HG02588 (cell line): ENCODE results near the gene KCNA2.

Source experiments
- ATAC-seq: cut with Tn5 transposase; IDR thresholded peaks from one replicate; pipeline ENCODE4 v1.9.1; 2021; ENCODE audit warnings: mild to moderate bottlenecking, moderate library complexity; ENCODE audit not compliant: unreplicated experiment

The KCNA2 gene

DNA sequence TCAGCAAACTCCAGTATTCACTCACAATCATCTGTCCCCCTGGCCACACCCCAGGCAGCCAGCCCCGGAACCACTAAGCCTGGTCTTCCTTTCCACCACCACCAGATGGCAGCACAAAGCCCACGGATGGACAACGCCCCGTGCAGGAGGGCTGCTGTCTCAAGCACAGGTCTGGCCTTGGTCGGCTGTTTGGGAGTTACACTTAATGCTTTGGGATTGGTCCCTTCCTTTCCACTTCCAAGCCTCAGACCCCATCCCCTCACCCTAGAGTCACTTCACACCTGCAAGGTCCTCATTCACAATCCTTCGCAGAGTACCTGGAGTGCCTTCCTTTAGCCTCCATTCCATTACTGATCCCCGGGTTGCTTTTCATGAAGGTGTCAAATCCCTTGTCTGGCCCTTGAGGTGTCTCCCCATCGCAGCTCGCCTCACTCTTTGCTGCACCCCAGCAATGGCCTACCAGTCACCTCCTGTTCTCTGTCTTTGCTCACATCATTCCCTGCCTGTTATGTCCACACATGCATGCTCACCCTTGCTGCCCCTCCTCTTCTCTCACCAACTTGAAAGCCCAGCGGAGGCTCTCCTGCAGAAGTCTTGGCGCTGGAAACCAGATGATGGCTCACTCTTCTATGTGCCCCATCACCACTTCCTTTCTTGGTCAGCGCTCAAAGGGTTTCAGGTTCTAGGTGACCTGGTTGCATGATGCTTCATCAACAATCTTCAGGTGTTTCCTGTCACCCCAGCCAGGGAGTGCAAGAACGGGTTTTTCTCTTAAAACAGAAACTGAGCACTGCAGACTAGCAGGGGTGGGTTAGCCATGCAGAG lies 24.9 kb upstream of the KCNA2 start:
- ATAC-seq = peak; percentile 48

DNA sequence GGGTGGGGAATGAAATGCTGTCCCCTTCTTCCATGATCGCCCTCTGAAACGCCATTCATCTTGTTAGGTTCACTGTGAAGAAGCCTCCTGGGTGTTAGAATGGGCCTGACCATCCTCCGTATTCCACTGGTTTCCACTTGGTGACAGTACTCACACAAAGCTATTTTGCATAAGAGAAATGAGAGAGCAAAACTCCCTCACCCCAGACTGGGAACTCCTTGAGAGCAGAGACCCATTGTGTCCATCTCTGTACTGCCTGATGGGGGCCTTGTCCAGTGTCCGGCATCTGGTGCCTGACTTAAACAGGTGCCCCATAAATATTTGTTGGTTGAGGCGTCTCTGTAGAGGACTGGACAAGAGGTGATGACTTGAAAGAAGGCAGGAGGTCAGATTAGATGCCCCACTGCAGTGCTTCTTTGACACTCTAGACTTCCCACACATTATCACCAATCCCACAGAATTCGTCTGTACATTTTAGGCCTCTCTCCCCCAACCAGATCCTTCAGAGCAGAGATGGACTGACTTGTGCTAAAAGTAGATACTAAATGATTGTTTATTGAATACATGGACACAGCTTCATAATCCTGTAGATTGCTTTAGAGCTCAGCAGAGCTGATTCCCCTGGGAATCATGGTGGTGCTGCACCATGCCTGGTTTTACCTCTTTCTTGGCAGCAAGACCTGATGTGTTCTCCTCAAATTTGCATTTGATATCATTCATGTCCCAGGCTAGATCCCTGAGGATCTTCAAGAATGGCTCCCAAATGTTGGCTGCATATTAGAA lies 22.4 kb upstream of the KCNA2 start:
- no peak for ATAC-seq

DNA sequence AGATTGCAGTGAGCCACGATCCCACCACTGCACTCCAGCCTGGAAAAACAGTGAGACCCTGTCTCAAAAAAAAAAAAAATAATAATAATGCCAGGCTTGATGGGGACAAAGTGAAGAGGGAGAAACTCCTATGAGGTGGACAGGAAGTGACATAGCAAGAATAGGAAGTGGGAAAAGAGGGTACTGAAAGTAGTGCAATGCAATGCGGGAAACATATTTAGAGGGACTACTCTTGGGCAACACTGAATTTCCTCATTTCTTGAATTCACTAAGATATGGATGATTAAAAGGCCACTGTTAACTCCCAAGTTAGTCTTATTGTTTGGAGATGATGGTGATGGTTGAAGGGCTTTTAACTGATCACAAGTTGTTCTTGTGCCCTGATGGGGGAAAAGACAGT lies 21.6 kb upstream of the KCNA2 start:
- no peak for ATAC-seq

DNA sequence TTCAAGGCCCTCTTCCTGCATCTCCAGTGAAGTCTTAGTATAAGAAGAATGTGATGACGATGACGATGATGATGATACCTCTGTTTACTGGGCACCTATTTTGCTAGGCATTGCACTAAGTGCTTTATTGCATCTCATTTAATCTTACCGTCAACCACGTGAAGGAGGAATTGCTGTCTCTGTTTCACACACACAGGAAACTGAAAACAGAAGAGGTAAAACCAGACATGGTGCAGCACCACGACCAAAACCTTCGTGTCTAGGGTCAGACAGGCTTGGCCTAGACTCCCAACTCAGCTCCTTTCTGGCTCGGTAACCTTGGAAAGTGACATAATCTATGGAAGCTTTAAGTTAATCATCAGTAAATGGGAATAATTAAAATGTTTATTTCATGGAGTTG lies 20.7 kb upstream of the KCNA2 start:
- no peak for ATAC-seq

DNA sequence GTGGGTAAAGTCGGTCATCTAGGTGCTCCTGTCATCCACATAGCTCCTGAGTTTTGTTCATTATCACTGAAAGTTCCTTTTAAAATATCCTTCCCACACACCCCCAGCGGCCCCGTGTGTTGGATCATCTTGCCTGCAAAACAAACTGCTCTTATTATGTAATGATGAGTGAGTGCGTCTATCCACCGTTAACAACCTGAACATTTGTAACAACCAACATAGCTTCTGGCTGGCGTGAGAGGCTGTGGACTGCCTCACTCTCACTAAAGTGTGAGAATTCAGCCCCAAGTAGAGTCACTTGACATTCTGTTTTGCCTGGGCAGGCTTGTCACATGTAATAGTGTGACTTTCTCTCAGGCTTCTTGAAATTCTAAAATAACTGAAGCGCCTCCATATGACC lies 14.5 kb upstream of the KCNA2 start:
- no peak for ATAC-seq

DNA sequence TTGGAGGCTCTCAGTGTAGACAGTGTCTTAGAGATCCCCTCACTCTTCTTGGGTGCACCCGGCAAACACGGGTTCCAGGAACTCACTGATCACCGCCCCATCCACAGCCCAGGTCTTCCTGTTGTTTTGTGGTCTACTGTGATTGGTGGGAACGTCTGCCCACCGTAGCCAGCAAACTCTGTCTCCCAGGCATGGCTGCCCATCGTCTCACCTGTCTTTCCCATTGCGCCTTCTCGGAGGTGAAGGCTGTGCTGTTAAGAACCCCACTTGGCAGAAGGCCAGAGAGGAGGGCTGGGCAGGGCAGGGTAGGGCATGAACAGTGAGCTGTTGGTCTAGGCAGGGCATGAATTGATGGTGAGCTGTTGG lies 14.1 kb upstream of the KCNA2 start:
- no peak for ATAC-seq

DNA sequence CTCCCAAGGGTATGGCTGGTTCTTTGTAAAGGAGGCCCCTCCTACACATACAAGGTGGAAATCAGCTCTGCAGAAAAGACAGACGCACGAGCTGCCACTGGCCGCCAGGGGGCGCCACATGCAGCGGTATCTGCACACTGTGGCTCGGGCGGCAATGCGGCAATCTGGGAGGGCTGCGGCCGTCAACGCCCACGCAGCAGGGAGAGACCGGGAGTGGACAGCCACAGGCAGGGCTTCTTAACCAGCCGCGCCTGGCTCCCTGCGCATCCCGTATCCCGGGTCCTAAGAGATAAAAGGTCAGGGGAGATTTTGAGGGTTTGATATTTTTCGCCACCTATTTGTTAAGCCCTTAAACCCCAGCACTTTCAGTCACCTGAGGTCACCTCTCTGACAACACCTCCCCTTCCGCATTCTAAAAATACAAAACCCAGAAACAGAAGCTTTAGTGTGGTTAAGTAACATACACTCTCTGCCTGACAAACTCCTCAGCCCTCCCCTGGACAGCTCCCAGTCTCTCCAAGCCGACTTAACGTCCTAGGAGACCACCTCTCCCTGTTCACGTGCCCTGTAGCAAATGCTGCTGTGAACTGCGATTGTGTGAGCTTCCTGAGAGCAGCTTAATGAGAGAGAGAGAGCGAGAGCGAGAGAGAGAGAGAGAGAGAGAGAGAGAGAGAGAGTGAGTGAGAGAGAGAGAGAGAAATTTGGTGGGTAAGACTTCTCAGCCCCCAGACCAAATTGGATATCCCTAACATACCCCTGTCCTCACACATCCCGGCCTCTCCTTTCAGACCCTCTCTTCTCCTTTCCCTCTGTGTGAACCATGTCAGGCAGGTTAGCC lies 13.5 kb upstream of the KCNA2 start:
- peak; percentile 83 for ATAC-seq

DNA sequence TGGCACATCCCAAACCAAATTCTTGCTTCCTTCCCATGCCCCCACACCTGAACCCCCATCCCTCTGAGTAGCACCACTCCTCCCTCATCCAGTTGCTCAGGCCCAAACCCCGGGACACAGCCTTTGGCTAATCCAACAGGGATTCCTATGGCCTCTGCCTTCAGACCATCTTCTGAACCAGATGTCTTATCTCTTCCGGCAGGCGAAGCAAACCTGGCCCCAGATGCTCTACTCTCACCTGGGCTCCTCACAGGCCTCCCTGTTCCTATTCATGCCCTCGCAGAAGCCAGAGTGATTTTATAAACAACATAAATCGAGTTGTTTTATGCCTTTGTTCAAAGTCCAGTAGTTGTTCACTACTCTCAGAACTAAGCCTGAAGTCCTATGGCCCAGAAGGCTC lies 12.5 kb upstream of the KCNA2 start:
- ATAC-seq = no peak

DNA sequence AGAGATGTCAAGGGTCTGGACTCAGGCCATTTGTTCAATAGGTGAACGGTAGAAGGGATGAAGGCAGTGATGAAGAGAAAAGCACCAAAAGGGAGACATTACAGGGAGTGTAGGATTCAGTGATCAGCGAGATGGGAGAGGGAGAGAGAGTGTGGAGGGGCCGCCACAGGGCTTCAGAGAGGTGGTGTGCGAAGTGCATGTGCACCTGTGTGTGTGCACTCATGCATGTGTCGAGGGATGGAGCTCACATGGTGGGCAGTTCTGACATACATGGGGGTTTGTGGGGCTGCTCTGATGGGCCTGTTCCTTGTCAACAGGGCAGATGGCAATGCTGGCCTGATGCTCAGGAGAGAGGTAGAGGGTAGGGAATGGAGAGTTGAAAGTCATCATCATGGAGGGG lies 11.4 kb upstream of the KCNA2 start:
- ATAC-seq = no peak

DNA sequence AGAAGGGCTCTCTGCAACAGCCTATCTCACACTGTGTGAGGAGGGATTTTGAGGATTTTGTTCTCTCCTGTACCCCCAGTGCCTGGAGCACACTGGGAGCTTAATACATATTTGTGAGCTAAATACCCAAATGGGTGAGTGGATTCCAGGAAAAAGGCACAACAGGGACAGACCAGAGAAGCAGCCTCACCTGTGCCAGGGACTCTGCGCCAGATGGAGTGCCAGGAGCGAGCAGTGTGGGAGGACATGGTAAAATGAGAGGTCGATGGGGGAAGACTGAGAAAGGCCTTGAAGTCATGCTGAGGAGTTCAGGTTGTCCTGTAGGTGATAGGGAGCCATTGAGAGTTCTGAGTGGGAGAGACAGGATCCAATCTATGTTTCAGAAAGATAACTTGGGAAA lies 11.0 kb upstream of the KCNA2 start:
- no peak for ATAC-seq

DNA sequence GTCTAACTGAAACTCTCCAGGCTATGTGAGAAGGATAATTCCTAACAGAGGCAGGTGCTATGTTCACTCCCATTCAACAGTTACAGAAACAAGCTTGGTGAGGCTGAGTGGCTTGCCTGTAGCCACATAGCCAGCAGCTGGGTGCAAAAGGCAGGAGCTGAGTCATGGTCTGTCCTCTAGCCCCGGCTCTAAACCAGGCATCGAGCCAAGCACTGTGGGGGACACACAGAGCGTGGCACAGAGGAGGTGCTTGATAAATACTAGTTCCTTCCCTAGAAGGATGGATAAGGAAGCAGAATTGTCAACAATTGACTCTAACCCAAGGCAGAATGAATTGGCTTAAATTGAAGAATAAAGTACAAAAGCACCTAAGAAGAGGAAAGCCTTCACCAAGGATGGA lies 10.4 kb upstream of the KCNA2 start:
- ATAC-seq = no peak

DNA sequence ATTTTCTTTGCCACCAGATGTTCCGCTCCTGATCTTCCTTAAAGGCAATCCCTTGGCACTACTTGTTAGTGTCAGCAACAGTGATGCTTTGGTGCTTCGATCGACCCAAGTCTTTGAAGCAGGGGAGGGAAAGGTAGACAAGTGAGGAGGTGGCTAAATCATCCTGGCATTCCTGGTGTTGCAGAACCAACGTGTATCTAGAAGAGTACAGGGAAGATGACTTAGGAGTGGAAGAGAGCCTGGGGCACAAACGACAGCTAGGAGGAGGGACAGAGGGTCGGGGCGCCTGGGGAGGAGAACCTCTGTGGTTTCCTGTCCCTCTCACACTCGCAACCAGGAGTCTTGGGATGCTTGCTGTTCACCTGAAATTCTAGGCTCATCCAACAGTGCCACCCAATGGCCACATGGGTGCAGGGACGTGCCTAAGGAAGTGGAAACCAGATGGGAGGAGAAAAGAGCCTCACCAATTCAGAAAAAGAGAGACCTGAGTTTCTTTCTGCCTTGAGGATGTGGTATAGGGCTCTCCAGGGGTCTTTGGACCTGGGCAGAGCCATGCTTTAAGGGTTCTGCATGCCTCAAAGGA lies 9.5 kb upstream of the KCNA2 start:
- no peak for ATAC-seq

DNA sequence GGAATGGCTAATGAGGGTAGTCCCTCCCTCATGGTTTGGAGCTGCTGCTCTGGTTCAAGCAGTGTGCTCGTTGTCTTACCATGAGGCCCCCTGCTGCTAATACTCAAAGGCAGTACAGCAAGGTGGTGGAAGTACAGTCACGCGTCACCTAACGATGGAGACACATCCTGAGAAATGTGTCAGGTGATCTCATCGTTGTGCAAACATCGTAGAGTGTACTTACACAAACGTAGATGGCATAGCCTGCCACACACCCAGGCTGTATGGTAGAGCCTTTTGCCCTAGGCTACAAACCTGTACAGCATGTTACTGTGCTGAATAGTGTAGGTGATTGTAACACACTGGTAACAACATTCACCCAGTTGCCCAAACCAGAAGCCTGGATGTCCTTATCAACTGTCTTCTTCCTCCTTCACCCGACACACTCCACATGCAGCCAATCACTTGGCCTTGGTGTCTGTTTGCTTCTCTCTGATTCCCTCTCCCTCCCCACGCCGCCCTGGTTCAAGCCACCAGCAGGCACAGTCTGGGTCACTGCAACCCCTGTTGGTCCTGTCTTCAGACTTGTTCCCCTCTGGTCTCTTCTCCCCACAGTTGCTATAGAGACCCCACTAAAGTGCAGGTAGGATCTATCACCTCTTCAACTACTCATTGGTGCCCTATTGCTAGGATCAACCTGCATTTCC lies 6.0 kb upstream of the KCNA2 start:
- ATAC-seq = no peak

DNA sequence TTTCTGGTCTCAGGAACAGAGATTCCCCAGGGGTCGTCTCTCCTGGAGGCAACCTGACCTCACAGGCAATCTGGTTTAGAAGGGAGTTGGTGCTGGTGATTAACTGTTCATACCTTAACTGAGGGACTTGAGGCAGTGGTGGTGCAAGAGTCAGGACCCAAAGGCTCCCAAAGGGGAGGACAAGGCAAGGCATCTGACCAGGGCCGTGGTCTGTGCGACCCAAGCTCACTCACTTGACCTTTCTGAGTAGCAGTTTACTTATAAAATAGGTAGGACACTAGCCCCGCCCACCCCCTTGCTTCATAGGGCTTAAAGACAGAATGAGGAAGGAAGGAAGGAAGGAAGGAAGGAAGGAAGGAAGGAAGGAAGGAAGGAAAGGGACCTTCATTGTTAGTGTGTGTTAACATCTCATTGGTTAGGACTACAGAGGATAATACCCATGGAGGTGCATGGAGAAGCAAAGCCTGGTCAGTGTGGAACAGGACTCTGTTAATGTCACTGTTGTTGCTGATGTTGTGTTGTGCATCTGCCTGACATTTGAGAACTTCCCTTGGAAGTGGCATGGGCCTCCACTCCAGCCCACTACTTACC lies 4.6 kb upstream of the KCNA2 start:
- ATAC-seq = no peak

DNA sequence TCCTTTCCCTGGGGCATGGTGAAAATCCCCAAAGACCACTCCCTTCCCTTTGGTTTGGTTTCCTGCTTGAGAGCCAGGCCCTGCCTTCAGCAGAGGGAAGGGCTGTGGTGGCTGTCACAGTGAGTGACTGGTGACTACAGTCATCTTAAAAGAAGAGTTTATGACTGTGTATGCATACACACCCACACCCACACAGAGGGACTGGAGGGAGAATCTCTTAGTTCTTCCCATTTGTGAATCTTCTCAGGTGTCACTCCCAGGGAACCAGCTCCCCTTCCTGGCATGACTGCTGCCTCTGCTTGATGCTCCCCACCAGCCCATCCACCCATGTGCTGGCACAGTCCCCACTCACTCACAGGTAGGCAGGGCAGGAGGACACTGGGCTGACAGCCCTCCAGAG lies 3.9 kb upstream of the KCNA2 start:
- ATAC-seq = no peak

DNA sequence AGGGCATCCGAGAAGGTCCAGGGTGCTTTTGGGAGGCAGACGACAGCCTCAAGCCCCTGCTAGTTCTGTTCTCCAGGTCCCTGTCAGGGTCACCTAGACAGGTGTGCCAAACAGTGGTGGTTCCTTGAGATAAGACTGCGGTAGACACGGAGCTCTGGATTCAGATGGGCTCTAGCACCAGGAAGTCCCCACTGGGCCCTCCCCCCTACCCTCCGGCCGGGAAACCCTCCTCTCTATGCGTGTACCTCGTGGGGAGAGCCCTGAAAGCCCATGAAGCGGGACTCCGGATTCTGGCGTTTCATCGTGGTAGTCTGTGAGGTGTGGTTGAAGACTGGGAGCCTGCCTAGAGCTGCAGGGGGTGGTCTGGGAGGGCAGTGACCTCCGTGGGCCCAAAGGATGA lies 2.1 kb upstream of the KCNA2 start:
- no peak for ATAC-seq

DNA sequence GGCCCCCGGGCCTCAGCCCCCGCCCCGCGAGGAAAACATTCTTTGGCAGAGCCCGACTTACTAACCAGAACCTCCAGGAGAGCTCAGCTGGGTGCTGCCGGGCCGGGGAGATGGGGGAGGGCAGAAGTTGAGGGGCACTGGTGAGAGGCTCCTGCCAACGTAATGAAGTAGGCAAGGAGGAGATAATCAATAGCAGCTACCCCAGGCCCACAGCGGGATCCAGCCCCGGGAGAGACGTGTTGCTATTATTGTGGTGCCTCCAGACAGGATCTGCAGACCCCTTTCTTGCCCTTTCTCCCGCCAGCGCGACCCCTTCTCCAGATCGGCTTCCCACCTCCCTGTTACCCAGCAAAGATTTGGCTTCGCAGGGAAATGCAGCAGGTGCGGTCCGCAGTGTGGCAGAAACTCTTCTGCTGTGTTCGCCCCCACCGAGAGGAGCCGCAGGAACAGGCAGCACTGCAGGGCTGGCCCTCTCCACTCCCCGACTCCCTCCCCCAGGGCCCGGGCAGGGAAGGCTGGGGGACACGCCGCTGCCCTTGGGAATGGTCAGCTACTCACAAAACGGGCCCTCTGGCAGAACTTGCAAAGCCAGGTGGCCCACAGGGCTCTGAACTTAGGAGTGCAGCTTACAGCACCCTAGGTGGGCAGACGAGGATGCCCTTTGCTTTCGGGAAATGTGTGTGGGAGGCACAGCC lies 1.5 kb upstream of the KCNA2 start:
- ATAC-seq = no peak

DNA sequence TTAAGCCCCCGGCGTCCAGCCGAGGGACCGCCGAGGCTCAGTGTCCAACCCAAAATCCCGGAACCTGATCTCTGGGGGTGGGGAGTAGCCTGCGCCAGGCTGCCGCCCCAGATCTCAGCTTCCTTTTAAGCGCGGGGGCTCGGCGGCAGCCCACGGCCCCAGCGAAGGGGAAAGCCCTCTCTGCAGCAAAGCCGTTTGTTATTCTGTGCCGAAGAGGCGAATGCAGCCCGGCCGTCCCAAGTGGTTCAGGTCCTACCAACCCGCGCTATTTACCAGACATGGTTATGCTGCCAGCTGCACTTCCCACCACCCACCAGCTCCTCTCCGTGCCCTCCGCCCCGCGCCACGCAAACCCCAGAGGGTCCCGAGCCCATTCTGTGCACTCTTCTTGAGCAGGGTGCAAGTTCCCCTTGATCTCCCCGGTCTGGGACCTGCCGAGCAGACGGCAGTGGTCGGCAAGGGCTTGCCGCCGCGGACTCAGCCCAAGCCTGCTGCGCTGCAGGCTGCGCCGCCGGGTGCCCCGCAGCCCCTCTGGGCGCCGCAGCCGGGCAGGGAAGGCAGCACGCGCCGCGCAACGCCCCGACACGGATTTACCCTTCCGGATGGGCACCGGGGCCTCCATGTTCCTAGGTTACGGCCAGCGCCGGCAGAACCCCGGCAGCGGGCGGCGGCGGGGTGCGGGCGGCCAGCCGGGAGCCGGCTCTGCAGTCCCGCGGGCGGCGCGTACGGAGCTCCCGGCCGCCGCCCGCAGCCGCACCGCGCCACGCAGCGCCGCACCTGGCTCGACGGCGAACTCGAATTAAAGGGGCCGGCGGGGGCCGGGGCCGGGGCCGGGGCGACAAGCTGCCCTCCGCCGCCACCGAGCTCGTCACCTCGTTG lies 738 bp upstream of the KCNA2 start:
- ATAC-seq = no peak

DNA sequence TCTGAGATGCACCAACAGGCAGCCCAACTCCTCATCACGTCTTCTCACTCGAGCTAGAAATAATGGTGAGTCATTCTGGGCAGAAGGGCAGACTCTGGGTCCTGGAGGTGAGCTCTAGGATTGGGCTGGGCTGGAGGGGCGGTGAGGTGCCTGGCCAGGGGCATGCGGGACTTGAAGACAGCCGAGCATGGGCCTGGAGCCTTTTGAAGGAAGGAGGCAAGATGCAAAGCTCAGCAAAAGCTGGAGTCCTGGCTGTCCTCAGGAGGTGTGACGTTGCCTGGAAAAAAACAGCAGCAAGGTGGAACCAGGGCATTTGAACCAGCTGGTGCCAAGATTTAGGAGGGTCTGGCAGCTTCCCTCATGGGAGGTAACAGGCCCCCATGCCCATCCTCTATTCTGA lies 712 bp downstream of the KCNA2 start:
- no peak for ATAC-seq
